MM.1S (cell line): ENCODE measurements around the gene RIPOR1.

Experiments
- DNase-seq: peaks from one replicate; pipeline ENCODE4 v3.0.0-alpha.2; 2015
- H2AFZ ChIP-seq: fragments of 300-600 bp; sonication (generic); 2 replicates; pipeline ENCODE4 v1.6.0; 2016; ENCODE audit warnings: antibody characterized with exemption, low read length
- H3F3A ChIP-seq: fragments of 300-600 bp; sonication (generic); 2 replicates; pipeline ENCODE4 v1.6.1; 2016; ENCODE audit warnings: mild to moderate bottlenecking, antibody characterized with exemption, low read length, moderate library complexity, mixed read lengths; ENCODE audit not compliant: insufficient read depth
- H3K27ac ChIP-seq: fragments of 300-600 bp; sonication (generic); 2 replicates; pipeline ENCODE4 v1.5.1; 2016; ENCODE audit warnings: mild to moderate bottlenecking, low read length
- H3K27me3 ChIP-seq: fragments of 300-600 bp; sonication (generic); replicated peaks from 2 replicates; pipeline ENCODE4 v1.6.0; 2016; ENCODE audit warnings: low read length; ENCODE audit not compliant: insufficient read depth
- H3K36me3 ChIP-seq: fragments of 300-600 bp; sonication (generic); replicated peaks from 2 replicates; pipeline ENCODE4 v1.6.1; 2016; ENCODE audit warnings: mild to moderate bottlenecking, low read length, mixed read lengths; ENCODE audit not compliant: insufficient read depth
- H3K4me1 ChIP-seq: fragments of 300-600 bp; sonication (generic); 2 replicates; pipeline ENCODE4 v1.6.1; 2016; ENCODE audit warnings: low read length, mixed read lengths
- H3K4me2 ChIP-seq: fragments of 300-600 bp; sonication (generic); 2 replicates; pipeline ENCODE4 v1.6.0; 2016; ENCODE audit warnings: low read depth, low read length
- H3K4me3 ChIP-seq: fragments of 300-600 bp; sonication (generic); 2 replicates; pipeline ENCODE4 v1.5.1; 2016; ENCODE audit warnings: low read length, mixed read lengths
- H3K79me2 ChIP-seq: fragments of 300-600 bp; sonication (generic); 2 replicates; pipeline ENCODE4 v1.6.1; 2016; ENCODE audit warnings: mixed run types, low read length, mixed read lengths
- H3K9ac ChIP-seq: fragments of 300-600 bp; sonication (generic); 2 replicates; pipeline ENCODE4 v1.6.1; 2016; ENCODE audit warnings: low read length, mixed read lengths
- H3K9me2 ChIP-seq: fragments of 300-600 bp; sonication (generic); replicated peaks from 2 replicates; pipeline ENCODE4 v1.6.1; 2016; ENCODE audit warnings: mild to moderate bottlenecking, low read length, mixed read lengths; ENCODE audit not compliant: insufficient read depth
- H3K9me3 ChIP-seq: fragments of 300-600 bp; sonication (generic); replicated peaks from 2 replicates; pipeline ENCODE4 v1.6.1; 2016; ENCODE audit warnings: mild to moderate bottlenecking, low read length, mixed read lengths; ENCODE audit not compliant: insufficient read depth
- H4K20me1 ChIP-seq: fragments of 300-600 bp; sonication (generic); 2 replicates; pipeline ENCODE4 v1.6.1; 2016; ENCODE audit warnings: mild to moderate bottlenecking, low read length, moderate library complexity, mixed read lengths; ENCODE audit not compliant: insufficient read depth
- CTCF ChIP-seq: fragments of 300-600 bp; sonication (generic); IDR thresholded peaks from 2 replicates; pipeline ENCODE4 v1.5.1; 2016; ENCODE audit warnings: antibody characterized with exemption, low read length, mixed read lengths
- EZH2 ChIP-seq: fragments of 300-600 bp; sonication (generic); optimal IDR thresholded peaks from 2 replicates; pipeline ENCODE3; 2017; ENCODE audit warnings: low read depth, mild to moderate bottlenecking, antibody characterized with exemption, low read length, mixed read lengths
- EZH2phosphoT487 ChIP-seq: fragments of 300-600 bp; sonication (generic); IDR thresholded peaks from 2 replicates; pipeline ENCODE4 v1.6.1; 2018; ENCODE audit warnings: antibody characterized with exemption, low read length

Gene RIPOR1

DNA sequence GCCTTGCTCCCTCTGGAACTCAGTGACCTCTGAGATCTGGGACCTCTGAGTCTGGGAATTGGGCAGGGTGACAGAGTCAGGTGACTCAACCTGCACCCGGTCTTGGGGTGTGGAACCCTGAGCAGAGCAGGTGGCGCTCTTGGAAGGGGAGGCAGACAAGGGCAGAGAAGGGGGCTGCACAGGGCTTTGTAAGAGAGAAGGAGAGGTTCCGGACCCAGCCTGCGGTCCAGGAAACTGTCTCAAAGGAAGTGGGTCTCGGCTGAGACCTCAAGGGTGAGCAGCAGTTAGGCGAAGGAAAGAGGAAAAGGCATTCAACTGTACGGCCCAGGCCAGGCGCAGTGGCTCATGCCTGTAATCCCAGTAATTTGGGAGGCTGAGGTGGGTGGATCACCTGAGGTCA is 10.0 kb upstream of the RIPOR1 start:
- H3K4me2 ChIP-seq: no peak overlapping the region
- no peaks in the 10 kb centered on the region for H3K27me3 ChIP-seq
- no peak overlapping the region for H2AFZ ChIP-seq
- H3K4me3 ChIP-seq: no peak overlapping the region
- no peaks in the 10 kb centered on the region for H4K20me1 ChIP-seq
- H3K9ac ChIP-seq: no peak overlapping the region
- no peak for TF ChIP-seq EZH2
- no peak for TF ChIP-seq CTCF
- no peak for TF ChIP-seq EZH2phosphoT487
- H3K36me3 ChIP-seq: no peaks in the 10 kb centered on the region
- no peak overlapping the region for H3K27ac ChIP-seq
- H3F3A ChIP-seq: no peaks in the 10 kb centered on the region
- H3K9me3 ChIP-seq: no peaks in the 10 kb centered on the region
- DNase-seq: no peak
- H3K4me1 ChIP-seq: peaks cover 7% of the 10 kb centered on the region
- H3K79me2 ChIP-seq: no peaks in the 10 kb centered on the region
- H3K9me2 ChIP-seq: no peaks in the 10 kb centered on the region

DNA sequence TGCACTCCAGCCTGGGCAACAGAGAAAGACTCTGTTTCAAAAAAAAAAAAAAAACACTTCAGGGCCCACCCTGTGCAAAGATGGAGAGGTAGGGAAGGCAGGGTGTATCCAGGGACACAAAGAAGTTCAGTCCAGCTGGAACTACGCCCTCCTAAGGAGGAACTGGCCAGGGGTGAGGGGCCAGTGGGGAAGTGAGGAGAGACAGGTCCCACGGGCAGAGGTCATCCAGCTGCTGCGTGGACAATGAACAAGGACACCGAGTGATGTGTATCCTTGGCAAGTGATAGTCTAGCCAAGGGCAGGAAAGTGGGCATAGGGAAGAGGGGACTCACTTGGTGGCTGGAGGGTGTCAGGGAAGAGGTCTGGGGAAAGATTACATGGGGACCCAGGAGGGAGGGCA is 9.4 kb upstream of the RIPOR1 start:
- no peaks in the 10 kb centered on the region for H3F3A ChIP-seq
- H3K4me1 ChIP-seq: peaks cover 7% of the 10 kb centered on the region
- no peak overlapping the region for H3K9ac ChIP-seq
- H3K27ac ChIP-seq: no peak overlapping the region
- no peaks in the 10 kb centered on the region for H3K9me2 ChIP-seq
- H3K27me3 ChIP-seq: no peaks in the 10 kb centered on the region
- H4K20me1 ChIP-seq: no peaks in the 10 kb centered on the region
- no peak for DNase-seq
- H3K4me3 ChIP-seq: no peak overlapping the region
- no peaks in the 10 kb centered on the region for H3K79me2 ChIP-seq
- no peaks in the 10 kb centered on the region for H3K9me3 ChIP-seq
- H3K36me3 ChIP-seq: no peaks in the 10 kb centered on the region
- H2AFZ ChIP-seq: no peak overlapping the region
- TF ChIP-seq EZH2phosphoT487 (no peak), EZH2 (no peak), CTCF (no peak)
- H3K4me2 ChIP-seq: no peak overlapping the region

DNA sequence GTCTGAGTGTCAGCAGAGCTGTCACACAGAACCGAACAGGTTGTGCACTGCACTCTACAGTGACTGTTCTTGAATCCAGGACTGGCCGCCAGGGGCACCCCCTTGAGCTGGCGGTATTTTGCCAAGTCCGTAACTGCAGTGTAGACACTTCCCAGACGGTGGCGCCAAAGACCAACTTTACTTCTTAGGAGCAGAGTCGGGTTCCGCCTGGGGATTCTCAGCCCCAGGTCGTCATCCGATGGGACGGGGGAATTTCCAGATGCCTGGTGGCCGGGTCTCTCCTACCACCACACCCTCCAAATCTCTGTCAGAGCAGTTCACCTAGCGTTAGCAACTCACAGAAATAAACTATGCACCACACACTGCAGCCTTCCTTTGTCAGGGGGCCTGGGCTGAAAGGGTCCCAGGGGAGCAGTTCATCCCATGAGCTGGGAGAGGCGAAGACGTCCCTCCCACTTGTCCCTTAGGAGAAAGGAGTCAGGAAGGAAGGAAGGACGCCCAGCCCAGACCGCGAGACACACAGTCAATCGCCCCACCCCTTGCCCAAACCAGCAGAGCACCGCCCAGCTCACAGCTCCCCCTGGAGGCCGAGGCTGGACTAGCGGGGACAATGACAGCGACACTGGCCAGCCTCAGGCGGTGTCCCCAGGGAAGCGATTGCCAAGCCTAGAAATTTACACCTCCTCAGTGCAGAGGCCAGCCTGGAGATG is 7.4 kb upstream of the RIPOR1 start:
- Histone ChIP-seq H3K36me3 (no peaks in the 10 kb centered on the region), H3K9me3 (no peaks in the 10 kb centered on the region), H3F3A (no peaks in the 10 kb centered on the region), H4K20me1 (no peaks in the 10 kb centered on the region), H3K4me2 (peak overlapping the region; percentile 69), H3K9me2 (no peaks in the 10 kb centered on the region), H3K4me3 (peak overlapping the region; percentile 57), H3K27ac (peak overlapping the region; percentile 73), H3K9ac (peak overlapping the region; percentile 48), H2AFZ (peak overlapping the region; percentile 68), H3K79me2 (no peaks in the 10 kb centered on the region), H3K27me3 (no peaks in the 10 kb centered on the region), H3K4me1 (peaks cover 10% of the 10 kb centered on the region)
- DNase-seq: peak; percentile 97
- TF ChIP-seq EZH2phosphoT487: no peak
- TF ChIP-seq EZH2: no peak
- TF ChIP-seq CTCF: peak; percentile 84
